AML-193 (cell line): ENCODE measurements around the gene TNFSF13B.
"Not testable (repeated sequence)": the region's sequence is repeated elsewhere in the genome, so short reads cannot be mapped to it uniquely, and the experiment has no call there.

ENCODE experiments used
- DNase-seq, 2 experiments: peaks; one replicate each; lab custom pipeline; 2025; lab: John Stamatoyannopoulos, UW

Gene TNFSF13B, protein sequence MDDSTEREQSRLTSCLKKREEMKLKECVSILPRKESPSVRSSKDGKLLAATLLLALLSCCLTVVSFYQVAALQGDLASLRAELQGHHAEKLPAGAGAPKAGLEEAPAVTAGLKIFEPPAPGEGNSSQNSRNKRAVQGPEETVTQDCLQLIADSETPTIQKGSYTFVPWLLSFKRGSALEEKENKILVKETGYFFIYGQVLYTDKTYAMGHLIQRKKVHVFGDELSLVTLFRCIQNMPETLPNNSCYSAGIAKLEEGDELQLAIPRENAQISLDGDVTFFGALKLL

DNA sequence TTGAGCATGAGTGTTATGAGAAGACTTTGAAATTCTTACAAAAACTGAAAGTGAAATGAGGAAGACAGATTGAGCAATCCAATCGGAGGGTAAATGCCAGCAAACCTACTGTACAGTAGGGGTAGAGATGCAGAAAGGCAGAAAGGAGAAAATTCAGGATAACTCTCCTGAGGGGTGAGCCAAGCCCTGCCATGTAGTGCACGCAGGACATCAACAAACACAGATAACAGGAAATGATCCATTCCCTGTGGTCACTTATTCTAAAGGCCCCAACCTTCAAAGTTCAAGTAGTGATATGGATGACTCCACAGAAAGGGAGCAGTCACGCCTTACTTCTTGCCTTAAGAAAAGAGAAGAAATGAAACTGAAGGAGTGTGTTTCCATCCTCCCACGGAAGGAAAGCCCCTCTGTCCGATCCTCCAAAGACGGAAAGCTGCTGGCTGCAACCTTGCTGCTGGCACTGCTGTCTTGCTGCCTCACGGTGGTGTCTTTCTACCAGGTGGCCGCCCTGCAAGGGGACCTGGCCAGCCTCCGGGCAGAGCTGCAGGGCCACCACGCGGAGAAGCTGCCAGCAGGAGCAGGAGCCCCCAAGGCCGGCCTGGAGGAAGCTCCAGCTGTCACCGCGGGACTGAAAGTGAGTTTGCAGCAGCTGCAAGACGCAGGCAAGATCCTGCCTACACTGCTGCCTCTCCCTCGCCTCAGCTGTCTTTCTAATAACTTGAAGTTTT, at the start of gene TNFSF13B:
TNFSF13B (plus strand) TSS at position 118 of the 728 bp plus-strand sequence; CDS start at position 296, 178 bp downstream.
- peak; percentile 89 to 93 for DNase-seq

DNA sequence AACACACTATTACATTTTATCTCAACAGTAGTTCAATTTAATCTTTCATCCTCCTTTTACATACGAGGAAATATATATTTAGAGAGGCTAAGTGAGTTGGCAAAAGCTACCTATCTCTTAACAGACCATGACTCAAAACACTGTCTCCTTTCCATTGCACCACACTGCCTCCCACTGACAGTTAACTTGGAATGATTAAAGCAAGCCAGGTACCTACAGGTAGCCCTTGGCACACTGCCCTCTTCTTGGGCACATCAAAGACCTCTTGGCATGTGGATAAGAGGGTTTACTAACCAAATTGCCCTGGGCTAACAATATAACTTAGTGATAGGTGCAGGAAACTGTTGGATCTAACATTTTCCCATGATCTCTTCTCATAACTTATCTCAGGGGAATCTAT, 49.5 kb upstream of the TNFSF13B start:
- no peak for DNase-seq

DNA sequence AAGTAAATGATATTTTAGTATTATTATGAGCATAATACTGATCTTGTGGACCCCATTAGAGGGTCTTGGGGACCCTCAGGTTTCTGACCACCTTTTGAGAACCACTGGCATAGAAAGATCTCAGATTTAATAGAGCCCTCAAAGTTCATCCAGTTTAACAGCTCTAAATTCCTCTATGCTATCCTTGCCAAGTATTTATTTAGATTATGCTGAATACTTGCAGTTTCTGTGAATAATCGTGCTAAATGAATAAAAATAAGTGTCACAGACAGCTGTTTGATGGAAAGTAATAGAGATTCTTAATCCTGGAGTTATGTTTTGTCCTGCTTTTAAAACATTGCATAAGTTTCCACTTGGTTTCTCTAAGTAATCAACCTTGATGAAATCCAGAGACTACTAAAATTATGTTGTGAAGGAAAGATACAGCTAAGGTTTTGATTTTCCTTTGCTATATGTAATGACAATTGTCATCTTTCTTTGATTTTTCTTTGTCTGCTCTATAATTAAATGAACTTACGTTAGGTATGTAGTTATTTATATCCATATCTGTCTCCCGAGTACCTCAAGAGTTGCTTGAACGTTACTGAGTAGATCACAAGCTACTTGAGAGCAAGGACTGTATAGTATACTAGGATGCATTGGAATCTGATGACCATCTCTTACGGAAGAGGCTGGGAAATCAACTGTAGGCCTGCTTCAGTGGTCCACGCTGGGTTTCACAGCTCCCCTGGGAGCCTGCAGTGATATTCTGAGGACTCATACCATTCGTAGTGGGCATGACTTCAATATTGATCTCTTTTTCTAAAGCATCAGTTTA, 45.6 kb upstream of the TNFSF13B start:
- DNase-seq = no peak

DNA sequence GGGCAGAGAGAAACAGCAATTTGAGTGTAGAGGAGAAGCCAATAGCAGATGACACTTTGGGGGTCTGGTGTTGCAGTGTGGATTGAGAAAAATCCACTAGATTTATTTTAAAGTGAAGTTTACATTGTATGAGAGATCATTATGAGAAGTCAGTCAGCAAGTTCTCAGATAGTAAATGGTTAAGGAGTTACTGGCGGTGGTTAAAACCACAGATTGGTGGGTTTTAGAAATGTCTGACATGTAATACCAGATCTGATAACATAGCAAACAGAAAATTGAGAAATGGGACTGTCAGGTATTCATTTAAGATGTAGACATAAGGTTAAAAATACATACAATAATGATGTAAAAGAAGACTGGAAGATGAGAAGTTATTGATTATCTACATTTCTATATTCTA, 44.1 kb upstream of the TNFSF13B start:
- DNase-seq = peak in 1 of 2 experiments; percentile 23

DNA sequence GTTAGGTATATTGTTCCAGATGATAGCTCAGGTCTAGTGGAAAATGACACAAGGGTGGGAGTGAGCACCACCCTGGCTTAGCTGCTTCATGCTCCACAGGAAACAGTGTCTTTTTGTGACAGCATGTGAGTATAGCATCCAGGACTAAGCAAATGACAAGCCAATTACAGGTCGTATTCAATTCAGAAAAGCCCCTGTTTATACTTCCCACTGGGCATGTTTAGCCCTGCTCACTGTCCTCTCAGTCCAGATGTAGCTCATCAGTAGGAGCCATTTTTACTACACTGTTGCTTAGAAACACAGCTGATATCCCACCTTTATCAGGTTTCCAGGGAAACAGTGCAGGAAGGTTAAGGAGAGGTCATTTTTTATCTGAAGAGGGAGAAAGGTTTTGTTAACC, 43.3 kb upstream of the TNFSF13B start:
- DNase-seq = no peak

DNA sequence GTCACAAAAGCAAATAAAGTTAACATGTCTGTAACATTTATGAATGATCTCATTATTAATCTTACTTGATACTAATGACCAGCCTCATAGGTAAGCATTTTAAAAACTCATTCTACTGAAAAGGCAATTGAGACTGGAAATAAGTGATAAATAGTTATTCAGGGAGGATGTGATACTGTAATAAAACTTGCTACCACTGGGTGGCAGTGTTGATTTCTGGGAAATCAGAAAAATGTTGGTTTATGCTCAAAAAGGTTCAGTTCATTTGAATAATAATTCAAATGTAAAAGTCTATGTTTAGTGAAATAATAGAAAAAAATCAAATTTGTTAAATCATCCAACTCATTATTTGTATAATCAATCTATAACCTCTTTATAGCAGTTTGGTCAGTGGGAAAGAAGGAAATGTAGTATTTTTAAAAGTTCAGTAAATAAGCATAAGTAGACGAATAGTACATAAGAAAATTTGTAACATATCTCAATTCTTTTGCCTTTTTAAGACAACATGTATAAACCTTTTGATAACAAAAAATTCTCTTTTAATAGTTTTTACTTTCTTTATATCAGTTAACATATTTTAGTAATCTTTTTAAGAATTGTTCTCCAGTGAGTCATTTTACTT, 41.8 kb upstream of the TNFSF13B start:
- peak; percentile 67 to 76 for DNase-seq

DNA sequence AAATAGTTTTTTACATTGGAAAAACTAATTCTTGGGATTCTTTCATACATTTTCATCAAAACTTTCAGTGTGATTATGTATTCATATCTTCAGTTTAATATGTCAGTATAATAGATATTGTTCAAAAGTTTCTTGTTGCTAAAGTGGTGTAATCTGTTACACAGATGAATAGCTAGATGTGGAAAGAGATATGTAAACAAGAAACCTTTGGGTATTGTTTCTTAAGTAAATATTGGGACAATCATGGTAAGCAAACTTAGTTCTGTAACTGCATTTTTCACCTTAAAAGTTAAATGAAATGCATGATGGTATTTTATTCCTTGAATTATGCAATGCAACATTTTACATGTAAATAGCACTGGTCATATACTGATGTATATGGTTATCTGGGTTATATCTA, 39.1 kb upstream of the TNFSF13B start:
- DNase-seq = no peak

DNA sequence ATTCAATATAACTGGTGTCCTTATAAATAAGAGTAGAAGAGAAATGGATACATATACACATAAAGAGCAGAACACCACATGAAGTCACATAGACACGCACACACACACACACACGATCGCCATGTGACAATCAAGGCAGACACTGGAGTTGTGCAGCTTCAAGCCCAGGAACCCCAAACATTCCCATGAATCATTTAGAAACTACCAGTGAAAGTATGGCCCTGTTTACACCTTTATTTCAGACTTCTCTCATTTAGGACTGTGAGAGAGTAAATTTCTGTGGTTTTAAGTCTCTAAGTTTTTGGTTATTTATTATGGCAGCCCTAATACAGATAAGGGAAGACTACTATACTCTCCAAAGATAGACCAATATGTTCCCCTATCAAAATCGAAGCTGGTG, 20.4 kb upstream of the TNFSF13B start:
- DNase-seq = no peak

DNA sequence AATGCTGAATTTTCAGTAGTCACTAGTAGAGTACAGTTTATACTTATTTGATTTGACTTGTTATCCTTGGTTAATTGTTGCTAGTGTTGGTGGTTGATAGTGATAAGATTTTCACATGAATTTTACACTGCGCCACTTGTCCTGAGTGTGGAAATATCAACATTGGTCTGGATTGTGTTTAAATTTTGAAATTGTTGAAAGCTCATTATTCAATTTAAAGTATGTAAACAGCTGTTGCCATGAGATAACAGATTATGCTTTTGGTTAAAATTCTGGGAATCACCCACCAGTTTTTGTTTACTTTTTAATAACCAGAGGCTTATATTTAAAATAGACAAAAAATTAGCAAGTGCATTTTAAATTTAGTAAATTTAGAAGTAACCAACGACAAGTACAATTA, 12.3 kb upstream of the TNFSF13B start:
- no peak for DNase-seq

DNA sequence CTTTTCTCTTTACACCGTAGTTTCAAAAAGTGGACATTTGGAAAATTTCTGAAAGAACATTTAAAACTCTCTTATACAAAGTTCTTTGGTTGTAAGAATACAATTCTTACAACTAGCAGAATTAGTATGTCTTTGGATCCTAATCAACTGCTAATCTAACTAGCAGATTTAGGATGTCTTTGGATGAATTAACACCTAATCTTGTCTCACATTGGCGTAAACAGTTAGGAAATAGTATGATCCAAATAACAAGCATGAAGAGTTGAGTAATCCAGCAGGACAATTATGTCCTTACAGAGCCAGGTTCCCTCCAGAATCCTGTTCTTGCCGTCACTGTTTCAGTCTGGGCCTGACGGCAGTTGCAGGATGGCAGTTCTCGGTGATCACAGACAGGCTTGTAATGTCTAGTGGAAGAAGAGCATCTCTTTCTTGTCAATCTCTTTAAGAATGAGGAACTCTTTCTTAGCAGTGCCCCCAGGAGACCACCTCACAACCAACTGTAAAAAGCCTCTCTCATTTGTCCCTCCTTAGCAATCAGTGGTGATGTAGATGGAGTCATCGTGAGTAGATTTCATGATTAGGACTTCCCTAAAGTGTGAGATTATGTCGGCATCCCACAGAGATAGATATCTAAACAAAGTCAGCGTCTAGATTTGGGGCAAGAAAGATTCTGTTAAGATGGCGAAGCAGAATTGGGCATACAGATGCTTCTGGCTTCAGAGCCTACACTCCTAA, 5.7 kb upstream of the TNFSF13B start:
- no peak for DNase-seq

DNA sequence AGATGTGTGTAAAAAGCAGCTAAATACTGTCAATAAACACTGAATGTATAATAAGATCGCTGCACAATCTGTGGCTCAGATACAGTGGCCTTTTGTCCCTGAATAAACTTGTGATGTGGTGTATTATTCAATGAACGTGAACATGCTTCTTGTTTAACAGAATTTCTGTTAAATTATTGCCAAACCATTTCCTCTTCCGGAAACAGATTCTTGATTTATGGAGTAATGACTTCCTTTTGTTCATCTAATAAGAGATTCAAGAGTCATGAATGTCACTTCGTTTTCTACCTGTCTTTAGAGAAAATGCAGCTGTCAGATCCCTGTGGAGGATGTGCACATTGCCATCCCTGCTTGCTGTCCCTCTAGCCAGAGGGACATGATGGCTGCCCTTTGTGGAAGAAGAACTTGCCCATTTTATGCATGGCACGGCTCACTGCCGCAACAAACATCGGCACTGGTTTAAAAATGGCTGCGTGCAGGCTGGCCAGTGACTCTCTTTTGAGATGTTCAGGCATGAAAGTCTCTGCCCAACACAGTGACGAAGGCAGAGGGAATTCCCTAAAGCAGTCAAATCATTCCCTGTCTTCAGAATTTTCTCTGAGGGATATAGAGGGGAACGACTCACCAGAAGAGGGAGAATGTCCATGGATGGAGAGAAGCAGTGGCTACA, 3.1 kb upstream of the TNFSF13B start:
- peak; percentile 96 to 98 for DNase-seq

DNA sequence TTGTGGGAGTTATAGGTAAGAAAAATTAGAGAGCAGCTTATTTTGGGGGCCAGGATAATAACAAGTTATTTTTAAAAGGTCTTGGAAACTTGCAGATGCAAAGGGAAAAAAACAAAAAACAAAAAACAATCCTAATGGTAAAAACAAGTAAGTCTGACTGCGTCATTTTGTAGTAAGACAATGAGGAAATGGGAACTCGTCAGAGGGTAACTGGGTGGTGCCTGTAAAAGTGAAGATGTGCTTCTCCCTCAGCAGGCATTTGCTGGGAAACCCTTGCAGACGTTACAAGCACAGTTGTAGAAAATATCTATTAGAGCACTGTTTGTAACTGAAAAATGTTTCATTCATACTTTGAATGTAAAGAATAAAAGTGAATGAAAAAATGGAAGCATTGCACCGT, 2.2 kb upstream of the TNFSF13B start:
- DNase-seq = no peak

DNA sequence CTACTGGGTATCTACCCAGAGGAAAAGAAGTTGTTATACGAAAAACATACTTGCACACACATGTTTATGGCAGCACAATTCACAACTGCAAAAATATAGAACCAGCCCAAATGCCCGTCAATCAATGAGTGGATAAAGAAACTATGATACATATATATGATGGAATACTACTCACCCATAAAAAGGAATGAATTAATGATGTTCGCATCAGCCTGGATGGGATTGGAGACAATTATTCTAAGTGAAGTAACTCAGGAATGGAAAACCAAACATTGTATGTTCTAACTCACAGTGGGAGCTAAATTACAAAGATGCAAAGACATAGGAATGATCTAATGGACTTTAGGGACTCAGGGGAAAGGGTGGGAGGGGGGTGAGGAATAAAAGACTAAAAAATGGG, 1.7 kb upstream of the TNFSF13B start:
- not testable (repeated sequence) for DNase-seq

DNA sequence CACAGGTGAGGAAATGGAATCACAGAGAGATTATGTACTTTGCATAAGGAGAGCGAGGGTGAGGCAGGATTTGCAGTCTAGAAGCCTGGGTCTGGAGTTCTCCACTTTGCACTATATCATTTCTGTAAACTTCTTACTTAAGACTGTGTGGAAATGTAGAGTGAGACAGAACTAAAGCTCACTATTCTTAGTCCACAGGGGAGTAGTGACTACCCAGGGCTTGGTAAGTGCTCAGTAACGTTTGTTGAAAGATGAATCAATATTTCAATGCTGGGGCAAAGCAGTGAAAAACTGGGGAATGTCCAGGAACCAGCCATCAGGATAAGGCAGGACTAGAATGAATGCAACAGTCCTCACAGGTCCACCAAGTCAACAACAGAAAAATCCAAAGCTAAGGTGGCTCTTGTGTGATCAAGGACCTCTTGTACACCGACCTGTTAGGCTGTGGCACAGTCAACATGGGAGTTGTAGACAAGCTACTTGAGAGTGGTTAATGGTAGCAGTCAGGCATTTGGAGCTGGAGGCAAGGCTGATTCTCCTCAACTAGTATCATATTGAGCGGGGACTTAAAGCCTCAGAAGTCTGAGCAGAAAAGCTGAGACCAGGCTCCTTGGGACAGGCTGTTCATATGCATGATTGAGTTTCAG, 929 bp upstream of the TNFSF13B start:
- no peak for DNase-seq

DNA sequence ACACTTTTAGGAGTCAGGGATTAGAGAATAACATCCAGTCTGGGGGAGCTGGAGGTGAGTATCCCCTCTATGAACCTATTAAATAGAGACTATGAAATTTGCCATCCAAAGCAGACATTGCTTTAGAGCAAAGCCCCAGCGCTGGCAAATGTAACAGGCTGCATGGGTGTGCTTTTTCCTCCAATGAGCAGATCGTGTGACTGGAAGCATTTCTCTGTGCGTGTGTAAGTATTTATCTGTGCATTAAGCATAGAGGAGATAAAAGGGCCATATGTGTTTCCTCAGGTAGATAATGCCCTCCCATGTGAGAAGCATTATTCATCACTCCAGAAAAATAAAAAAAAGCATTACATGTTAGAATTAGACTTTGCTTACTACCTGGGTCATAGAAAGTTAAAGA, 924 bp downstream of the TNFSF13B start:
- DNase-seq = peak; percentile 42 to 44

DNA sequence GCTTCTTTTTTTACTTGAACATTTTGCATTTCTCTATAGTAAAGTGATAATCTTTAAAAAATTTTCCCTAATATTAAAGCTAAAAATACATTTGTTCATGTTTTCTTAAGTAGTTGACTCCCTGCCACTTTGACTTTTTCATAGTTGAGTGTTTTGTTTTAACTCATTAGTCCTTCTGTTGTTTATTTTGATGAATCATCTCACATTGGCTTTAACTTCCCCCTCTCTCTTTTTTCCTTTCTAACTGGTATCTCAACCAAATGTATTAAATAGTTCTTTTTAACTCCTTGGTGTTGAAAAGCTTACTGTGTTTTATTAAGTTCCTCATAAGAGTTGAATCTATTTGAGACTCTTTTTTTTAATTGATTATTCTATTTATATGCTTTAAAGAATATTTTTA, 2.8 kb downstream of the TNFSF13B start:
- DNase-seq = peak; percentile 52 to 53

DNA sequence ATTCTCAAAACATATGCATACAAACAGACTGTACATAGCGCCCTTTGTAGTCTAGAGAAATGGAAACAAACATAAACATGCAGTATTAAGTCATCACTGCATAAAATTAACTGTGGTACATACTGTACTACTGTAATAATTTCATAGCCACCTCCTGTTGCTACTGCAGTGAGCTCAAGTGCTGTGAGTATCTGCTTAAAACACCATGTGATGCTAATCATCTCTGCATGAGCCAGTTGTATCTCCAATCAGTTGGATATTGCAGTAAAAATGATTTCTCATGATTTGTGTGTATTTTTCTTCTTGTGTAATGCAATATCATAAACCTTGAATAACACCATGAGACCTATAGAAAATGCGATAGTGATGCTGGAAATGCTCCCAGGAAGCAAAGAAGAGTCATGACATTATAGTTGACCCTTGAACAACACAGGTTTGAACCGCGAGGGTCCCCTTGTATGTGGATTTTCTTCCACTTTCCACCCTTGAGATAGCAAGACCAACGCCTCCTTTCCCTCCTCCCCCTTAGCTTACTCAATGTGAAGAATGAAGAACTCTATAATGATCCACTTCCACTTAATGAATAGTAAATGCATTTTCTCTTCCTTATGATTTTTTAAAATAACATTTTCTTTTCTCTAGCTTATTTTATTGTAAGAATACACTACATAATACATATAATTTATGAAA, 4.1 kb downstream of the TNFSF13B start:
- no peak for DNase-seq

DNA sequence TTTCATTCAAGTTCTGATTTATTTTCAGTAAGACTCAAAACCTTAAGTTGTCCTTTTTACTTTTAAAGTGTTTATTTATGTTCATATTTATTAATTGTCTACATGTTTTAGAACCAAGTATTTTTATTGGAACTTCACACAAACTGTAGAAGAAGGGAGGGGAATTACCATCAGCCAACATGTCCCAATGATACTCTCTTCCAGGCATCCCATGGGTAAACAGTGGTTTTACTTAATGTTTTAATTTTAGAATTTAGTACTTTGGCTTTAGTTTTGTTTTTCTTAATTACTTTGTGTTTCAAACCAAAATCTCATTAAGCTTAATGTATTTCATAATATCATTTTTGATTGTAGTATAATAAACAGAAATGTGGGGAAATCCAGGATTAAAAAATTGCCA, 5.2 kb downstream of the TNFSF13B start:
- no peak for DNase-seq

DNA sequence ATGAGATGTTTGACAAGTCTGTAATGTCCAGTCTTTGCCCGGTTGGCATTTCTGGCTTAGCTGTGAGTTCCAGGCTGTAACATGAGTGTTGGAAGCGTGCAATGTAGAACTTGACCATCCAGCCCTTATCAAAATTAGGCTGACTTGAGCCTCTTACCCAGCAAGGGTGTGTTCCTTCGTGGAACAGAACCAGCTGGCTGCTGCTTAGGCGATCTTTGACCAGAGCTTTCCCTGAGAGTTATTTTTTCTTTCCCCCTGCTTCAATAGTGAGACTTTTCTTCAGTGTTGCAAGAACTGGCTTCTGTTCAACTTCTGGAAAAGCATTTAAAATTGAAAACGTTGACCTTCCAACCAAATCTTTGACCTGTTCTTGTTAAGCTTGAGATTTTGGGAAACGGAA, 6.5 kb downstream of the TNFSF13B start:
- no peak for DNase-seq

DNA sequence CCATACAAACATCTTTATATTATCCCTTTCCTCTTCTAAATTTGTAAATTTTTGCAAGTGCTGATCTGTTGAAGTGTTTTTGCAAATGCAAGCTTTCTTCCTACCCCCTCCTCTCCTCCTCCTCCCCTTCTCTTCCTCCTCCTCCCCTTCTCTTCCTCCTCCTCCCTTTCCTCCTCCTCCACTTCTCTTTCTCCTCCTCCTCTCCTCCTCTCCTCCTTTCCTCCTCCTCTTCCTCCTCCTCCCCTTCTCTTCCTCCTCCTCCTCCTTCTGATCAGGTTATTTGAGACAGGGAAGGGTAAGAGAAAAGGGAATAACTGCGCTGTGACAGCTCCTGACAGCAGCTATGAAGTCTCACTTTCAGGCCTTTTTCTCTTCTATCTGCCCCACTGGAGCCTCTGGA, 8.9 kb downstream of the TNFSF13B start:
- DNase-seq = no peak
